PFSK-1 (cell line): ENCODE measurements around the gene HOXC6.

Experiments used
- FOXP2 ChIP-seq: optimal IDR thresholded peaks from 2 replicates; pipeline ENCODE3; 2011; ENCODE audit warnings: borderline replicate concordance, control low read depth, inconsistent platforms; ENCODE audit not compliant: insufficient read depth; ENCODE audit errors: extremely low read length, extremely low read depth
- POLR2AphosphoS5 ChIP-seq: IDR thresholded peaks from 2 replicates; pipeline ENCODE4 v1.6.1; 2012; ENCODE audit warnings: low read depth, mild to moderate bottlenecking, control low read depth, low read length, moderate library complexity
- REST ChIP-seq, 2 experiments: IDR thresholded peaks; 2 replicates each; pipeline versions ENCODE4 v1.6.1 to v1.8.0; 2011 to 2012; ENCODE audit warnings: low read depth in 2 of 2, low read length in 2 of 2, control low read depth in 1 of 2, inconsistent platforms in 1 of 2, mild to moderate bottlenecking in 1 of 2, moderate library complexity in 1 of 2; ENCODE audit not compliant: insufficient read depth in 1 of 2
- SIN3A ChIP-seq: IDR thresholded peaks from 2 replicates; pipeline ENCODE4 v1.6.1; 2012; ENCODE audit warnings: mild to moderate bottlenecking, low read length, moderate library complexity, borderline replicate concordance; ENCODE audit not compliant: insufficient read depth
- TAF1 ChIP-seq: IDR thresholded peaks from 2 replicates; pipeline ENCODE4 v1.6.1; 2012; ENCODE audit warnings: low read length, control low read depth, borderline replicate concordance; ENCODE audit not compliant: insufficient read depth

- no peak for TF ChIP-seq TAF1
- TF ChIP-seq POLR2AphosphoS5 = no peak
- no peak for TF ChIP-seq REST (IDR thresholded peaks at IDR 0.05; ENCODE audit: insufficient read depth in 1 of 2, low read depth in 2 of 2, low read length in 2 of 2)
- no peak for TF ChIP-seq SIN3A
- no peak for TF ChIP-seq FOXP2
These were observed 7.5 kb downstream of the HOXC6 start for GRCh38 chr12:54035568-54036264.
